Measurements from ENCODE around the gene TBC1D7.

TBC1D7 gene

DNA sequence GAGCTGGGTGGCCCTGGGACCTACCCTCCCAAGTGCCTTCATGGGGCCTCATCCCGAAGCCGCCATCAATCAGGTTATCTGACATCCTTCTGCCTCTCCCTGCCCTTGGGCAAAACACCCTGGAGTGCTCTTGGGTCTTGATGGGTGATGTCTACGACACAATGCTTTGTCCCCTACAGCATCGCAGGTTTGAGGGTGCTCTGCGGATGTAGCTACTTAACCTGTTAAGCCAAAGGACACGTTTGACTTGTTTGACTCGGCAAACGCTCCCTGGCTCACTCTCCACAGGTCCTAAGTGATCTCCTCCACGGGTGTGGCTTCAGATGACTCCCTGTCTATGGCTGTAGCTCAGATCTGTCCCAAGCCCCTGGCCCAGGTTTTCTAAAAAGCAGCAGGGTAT lies 35.6 kb downstream of the TBC1D7 start:
- H3F3A ChIP-seq (ENCODE audit: control insufficient read depth, insufficient read depth) = no peaks in the 10 kb centered on the region
- no peaks in the 10 kb centered on the region for H3K9me2 ChIP-seq (replicated peaks; ENCODE audit: control insufficient read depth, low read length)
- no peak overlapping the region for H3K4me2 ChIP-seq (ENCODE audit: low read length)
- peaks cover under 1% of the 10 kb centered on the region for H3K36me3 ChIP-seq (ENCODE audit: control insufficient read depth, low read length)
- TF ChIP-seq, protein P1, sequence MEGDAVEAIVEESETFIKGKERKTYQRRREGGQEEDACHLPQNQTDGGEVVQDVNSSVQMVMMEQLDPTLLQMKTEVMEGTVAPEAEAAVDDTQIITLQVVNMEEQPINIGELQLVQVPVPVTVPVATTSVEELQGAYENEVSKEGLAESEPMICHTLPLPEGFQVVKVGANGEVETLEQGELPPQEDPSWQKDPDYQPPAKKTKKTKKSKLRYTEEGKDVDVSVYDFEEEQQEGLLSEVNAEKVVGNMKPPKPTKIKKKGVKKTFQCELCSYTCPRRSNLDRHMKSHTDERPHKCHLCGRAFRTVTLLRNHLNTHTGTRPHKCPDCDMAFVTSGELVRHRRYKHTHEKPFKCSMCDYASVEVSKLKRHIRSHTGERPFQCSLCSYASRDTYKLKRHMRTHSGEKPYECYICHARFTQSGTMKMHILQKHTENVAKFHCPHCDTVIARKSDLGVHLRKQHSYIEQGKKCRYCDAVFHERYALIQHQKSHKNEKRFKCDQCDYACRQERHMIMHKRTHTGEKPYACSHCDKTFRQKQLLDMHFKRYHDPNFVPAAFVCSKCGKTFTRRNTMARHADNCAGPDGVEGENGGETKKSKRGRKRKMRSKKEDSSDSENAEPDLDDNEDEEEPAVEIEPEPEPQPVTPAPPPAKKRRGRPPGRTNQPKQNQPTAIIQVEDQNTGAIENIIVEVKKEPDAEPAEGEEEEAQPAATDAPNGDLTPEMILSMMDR (IDR thresholded peaks at IDR 0.05; ENCODE audit: low read depth, low read length, poor library complexity, severe bottlenecking) = no peak
- TF ChIP-seq EZH2phosphoT487 (IDR thresholded peaks at IDR 0.05; ENCODE audit: borderline replicate concordance, low read length) = no peak
- H3K27me3 ChIP-seq (ENCODE audit: control insufficient read depth, low read length) = no peaks in the 10 kb centered on the region
- no peak overlapping the region for H3K27ac ChIP-seq (ENCODE audit: low read depth, low read length)
- H3K79me2 ChIP-seq (ENCODE audit: control insufficient read depth, low read length) = no peaks in the 10 kb centered on the region
- H3K4me1 ChIP-seq (ENCODE audit: control insufficient read depth, low read length) = peaks cover 18% of the 10 kb centered on the region
- no peak overlapping the region for H3K4me3 ChIP-seq (ENCODE audit: low read length)
- H3K9me3 ChIP-seq (ENCODE audit: control insufficient read depth, insufficient read depth, low read length) = no peaks in the 10 kb centered on the region
- H4K20me1 ChIP-seq (ENCODE audit: control insufficient read depth, insufficient read depth, low read depth, low read length) = no peaks in the 10 kb centered on the region

DNA sequence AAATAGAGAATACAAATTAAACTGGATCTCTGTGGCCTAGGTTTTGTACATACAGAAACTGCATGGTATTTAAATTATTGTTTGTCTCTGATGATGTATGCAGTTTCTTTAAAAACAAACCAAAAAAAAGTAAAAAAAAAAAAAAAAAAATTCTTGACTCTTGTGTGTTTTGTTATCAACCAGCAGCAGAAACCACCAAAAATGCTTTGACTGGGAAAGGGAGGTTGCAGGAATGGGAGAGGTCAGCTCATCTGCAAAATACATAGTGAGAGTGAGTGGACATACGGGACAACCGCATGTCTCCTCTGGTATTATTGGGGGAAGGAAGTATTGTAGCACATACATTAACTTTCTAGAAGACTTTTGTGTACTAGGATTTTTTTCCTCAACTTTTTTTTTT lies 38.0 kb downstream of the TBC1D7 start:
- H3K27me3 ChIP-seq (ENCODE audit: control insufficient read depth, low read length) = no peaks in the 10 kb centered on the region
- H3K4me2 ChIP-seq (ENCODE audit: low read length) = no peak overlapping the region
- no peaks in the 10 kb centered on the region for H3K9me2 ChIP-seq (replicated peaks; ENCODE audit: control insufficient read depth, low read length)
- TF ChIP-seq EZH2phosphoT487 (IDR thresholded peaks at IDR 0.05; ENCODE audit: borderline replicate concordance, low read length) = no peak
- TF ChIP-seq, protein P1 (IDR thresholded peaks at IDR 0.05; ENCODE audit: low read depth, low read length, poor library complexity, severe bottlenecking) = no peak
- H3K79me2 ChIP-seq (ENCODE audit: control insufficient read depth, low read length) = no peaks in the 10 kb centered on the region
- peaks cover 9% of the 10 kb centered on the region; the same call in 1 of the 2 replicates for H3K9me3 ChIP-seq (ENCODE audit: control insufficient read depth, insufficient read depth, low read length)
- H3F3A ChIP-seq (ENCODE audit: control insufficient read depth, insufficient read depth) = no peaks in the 10 kb centered on the region
- peaks cover 25% of the 10 kb centered on the region for H3K36me3 ChIP-seq (ENCODE audit: control insufficient read depth, low read length)
- H3K4me3 ChIP-seq (ENCODE audit: low read length) = no peak overlapping the region
- H3K4me1 ChIP-seq (ENCODE audit: control insufficient read depth, low read length) = peaks cover 13% of the 10 kb centered on the region
- no peak overlapping the region for H3K27ac ChIP-seq (ENCODE audit: low read depth, low read length)
- H4K20me1 ChIP-seq (ENCODE audit: control insufficient read depth, insufficient read depth, low read depth, low read length) = no peaks in the 10 kb centered on the region

GRCh38 chr6:13289789-13290318 lies 38.5 kb downstream of the TBC1D7 start:
- H3K27ac ChIP-seq (ENCODE audit: low read depth, low read length) = no peak overlapping the region
- H3K27me3 ChIP-seq (ENCODE audit: control insufficient read depth, low read length) = no peaks in the 10 kb centered on the region
- TF ChIP-seq, protein P1 (IDR thresholded peaks at IDR 0.05; ENCODE audit: low read depth, low read length, poor library complexity, severe bottlenecking) = no peak
- TF ChIP-seq EZH2phosphoT487 (IDR thresholded peaks at IDR 0.05; ENCODE audit: borderline replicate concordance, low read length) = no peak

More at GRCh38 chr6:13289789-13290318, 38.5 kb downstream of the TBC1D7 start:
- H3K4me2 ChIP-seq (ENCODE audit: low read length) = no peak overlapping the region
- H3F3A ChIP-seq (ENCODE audit: control insufficient read depth, insufficient read depth) = no peaks in the 10 kb centered on the region
- no peak overlapping the region for H3K4me3 ChIP-seq (ENCODE audit: low read length)
- peaks cover 9% of the 10 kb centered on the region; the same call in 1 of the 2 replicates for H3K9me3 ChIP-seq (ENCODE audit: control insufficient read depth, insufficient read depth, low read length)
- H4K20me1 ChIP-seq (ENCODE audit: control insufficient read depth, insufficient read depth, low read depth, low read length) = no peaks in the 10 kb centered on the region
- H3K36me3 ChIP-seq (ENCODE audit: control insufficient read depth, low read length) = peaks cover 30% of the 10 kb centered on the region
- no peaks in the 10 kb centered on the region for H3K79me2 ChIP-seq (ENCODE audit: control insufficient read depth, low read length)
- H3K4me1 ChIP-seq (ENCODE audit: control insufficient read depth, low read length) = peaks cover 13% of the 10 kb centered on the region
- H3K9me2 ChIP-seq (replicated peaks; ENCODE audit: control insufficient read depth, low read length) = no peaks in the 10 kb centered on the region

Data from DOHH2 (cell line).